Measurements from ENCODE around the gene IRX6.

The IRX6 gene

GRCh38 chr16:55323637-55324271 lies at the start of gene IRX6:
Gene IRX6 (plus strand): TSS chr16:55324203. CDS start chr16:55325092, 889 bp downstream.
- no peak for DNase-seq (ENCODE audit: low read depth in 2 of 2, low spot score in 1 of 2)

GRCh38 chr16:55274391-55274790 lies 49.6 kb upstream of the IRX6 start:
- DNase-seq (ENCODE audit: low read depth in 2 of 2, low spot score in 1 of 2) = no peak

- DNase-seq (ENCODE audit: low read depth in 2 of 2, low spot score in 1 of 2) = no peak
Measured at GRCh38 chr16:55275167-55275566, 48.8 kb upstream of the IRX6 start.

GRCh38 chr16:55275869-55276268 lies 48.1 kb upstream of the IRX6 start:
- DNase-seq (ENCODE audit: low read depth in 2 of 2, low spot score in 1 of 2) = no peak

GRCh38 chr16:55277536-55277935 lies 46.5 kb upstream of the IRX6 start:
- no peak for DNase-seq (ENCODE audit: low read depth in 2 of 2, low spot score in 1 of 2)

- no peak for DNase-seq (ENCODE audit: low read depth in 2 of 2, low spot score in 1 of 2)
Measured at GRCh38 chr16:55279598-55279997, 44.4 kb upstream of the IRX6 start.

GRCh38 chr16:55280587-55280986 lies 43.4 kb upstream of the IRX6 start:
- no peak for DNase-seq (ENCODE audit: low read depth in 2 of 2, low spot score in 1 of 2)

- no peak for DNase-seq (ENCODE audit: low read depth in 2 of 2, low spot score in 1 of 2)
Measured at GRCh38 chr16:55282441-55282840, 41.6 kb upstream of the IRX6 start.

- DNase-seq (ENCODE audit: low read depth in 2 of 2, low spot score in 1 of 2) = no peak
Measured at GRCh38 chr16:55283812-55284717, 39.9 kb upstream of the IRX6 start.

- no peak for DNase-seq (ENCODE audit: low read depth in 2 of 2, low spot score in 1 of 2)
Measured at GRCh38 chr16:55284718-55285099, 39.3 kb upstream of the IRX6 start.

GRCh38 chr16:55285586-55285985 lies 38.4 kb upstream of the IRX6 start:
- DNase-seq (ENCODE audit: low read depth in 2 of 2, low spot score in 1 of 2) = no peak

GRCh38 chr16:55289353-55289752 lies 34.6 kb upstream of the IRX6 start:
- no peak for DNase-seq (ENCODE audit: low read depth in 2 of 2, low spot score in 1 of 2)

- no peak for DNase-seq (ENCODE audit: low read depth in 2 of 2, low spot score in 1 of 2)
Measured at GRCh38 chr16:55291847-55292246, 32.2 kb upstream of the IRX6 start.

- DNase-seq (ENCODE audit: low read depth in 2 of 2, low spot score in 1 of 2) = no peak
Measured at GRCh38 chr16:55292491-55292890, 31.5 kb upstream of the IRX6 start.

GRCh38 chr16:55294129-55294528 lies 29.9 kb upstream of the IRX6 start:
- DNase-seq (ENCODE audit: low read depth in 2 of 2, low spot score in 1 of 2) = no peak

- no peak for DNase-seq (ENCODE audit: low read depth in 2 of 2, low spot score in 1 of 2)
Measured at GRCh38 chr16:55294931-55295342, 29.1 kb upstream of the IRX6 start.

- DNase-seq (ENCODE audit: low read depth in 2 of 2, low spot score in 1 of 2) = no peak
Measured at GRCh38 chr16:55297062-55297909, 26.7 kb upstream of the IRX6 start.

GRCh38 chr16:55297910-55298479 lies 26.0 kb upstream of the IRX6 start:
- DNase-seq (ENCODE audit: low read depth in 2 of 2, low spot score in 1 of 2) = no peak

GRCh38 chr16:55301385-55302008 lies 22.5 kb upstream of the IRX6 start:
- no peak for DNase-seq (ENCODE audit: low read depth in 2 of 2, low spot score in 1 of 2)

- no peak for DNase-seq (ENCODE audit: low read depth in 2 of 2, low spot score in 1 of 2)
Measured at GRCh38 chr16:55302635-55303034, 21.4 kb upstream of the IRX6 start.

- no peak for DNase-seq (ENCODE audit: low read depth in 2 of 2, low spot score in 1 of 2)
Measured at GRCh38 chr16:55308973-55309372, 15.0 kb upstream of the IRX6 start.

All from stimulated activated CD8-positive, alpha-beta memory T cell treated with anti-CD3 and anti-CD28 coated beads, Interleukin-4, amount 100 ng/mL, for 4 hours (primary cell).